HG03575 (cell line): Measurements from ENCODE around the gene ZFP90.

ENCODE experiments used
- ATAC-seq: cut with Tn5 transposase; IDR thresholded peaks from one replicate; pipeline ENCODE4 v1.9.1; 2021; ENCODE audit not compliant: unreplicated experiment, insufficient number of reproducible peaks, low FRiP score; ENCODE audit errors: extremely low read depth

Gene ZFP90

DNA sequence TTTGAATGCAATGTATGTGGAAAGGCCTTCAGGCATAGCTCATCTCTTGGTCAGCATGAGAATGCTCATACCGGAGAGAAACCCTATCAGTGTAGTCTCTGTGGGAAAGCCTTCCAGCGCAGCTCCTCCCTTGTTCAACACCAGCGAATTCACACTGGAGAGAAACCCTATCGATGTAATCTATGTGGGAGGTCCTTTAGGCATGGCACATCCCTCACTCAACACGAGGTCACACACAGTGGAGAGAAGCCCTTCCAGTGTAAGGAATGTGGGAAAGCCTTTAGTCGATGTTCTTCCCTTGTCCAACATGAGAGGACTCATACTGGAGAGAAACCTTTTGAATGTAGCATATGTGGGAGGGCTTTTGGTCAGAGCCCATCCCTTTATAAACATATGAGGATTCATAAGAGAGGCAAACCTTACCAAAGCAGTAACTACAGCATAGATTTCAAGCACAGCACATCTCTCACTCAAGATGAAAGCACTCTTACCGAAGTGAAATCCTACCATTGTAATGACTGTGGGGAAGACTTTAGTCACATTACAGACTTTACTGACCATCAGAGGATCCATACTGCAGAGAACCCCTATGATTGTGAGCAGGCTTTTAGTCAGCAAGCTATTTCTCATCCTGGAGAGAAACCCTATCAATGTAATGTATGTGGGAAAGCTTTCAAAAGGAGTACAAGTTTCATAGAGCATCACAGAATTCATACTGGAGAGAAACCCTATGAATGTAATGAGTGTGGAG, 24.7 kb downstream of the ZFP90 start:
- no peak for ATAC-seq

DNA sequence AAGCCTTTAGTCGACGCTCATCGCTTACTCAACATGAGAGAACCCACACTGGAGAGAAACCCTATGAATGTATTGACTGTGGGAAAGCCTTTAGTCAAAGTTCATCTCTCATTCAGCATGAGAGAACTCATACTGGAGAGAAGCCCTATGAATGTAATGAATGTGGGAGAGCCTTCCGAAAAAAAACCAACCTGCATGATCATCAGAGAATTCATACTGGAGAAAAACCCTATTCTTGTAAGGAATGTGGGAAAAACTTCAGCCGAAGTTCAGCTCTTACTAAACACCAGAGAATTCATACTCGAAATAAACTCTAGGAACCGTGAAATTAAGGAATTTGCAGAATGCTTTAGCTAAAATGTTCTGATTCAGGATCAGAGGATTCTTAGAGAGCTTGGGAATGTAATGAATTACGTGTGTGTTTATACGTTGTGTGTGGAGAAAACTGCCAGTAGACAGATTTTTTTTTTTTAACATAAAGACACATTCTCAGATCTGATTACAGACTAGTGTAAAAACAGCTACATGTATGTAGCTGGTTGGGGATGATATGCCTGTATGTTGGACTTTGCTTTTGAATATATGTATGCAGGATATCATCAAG, 25.4 kb downstream of the ZFP90 start:
- no peak for ATAC-seq

DNA sequence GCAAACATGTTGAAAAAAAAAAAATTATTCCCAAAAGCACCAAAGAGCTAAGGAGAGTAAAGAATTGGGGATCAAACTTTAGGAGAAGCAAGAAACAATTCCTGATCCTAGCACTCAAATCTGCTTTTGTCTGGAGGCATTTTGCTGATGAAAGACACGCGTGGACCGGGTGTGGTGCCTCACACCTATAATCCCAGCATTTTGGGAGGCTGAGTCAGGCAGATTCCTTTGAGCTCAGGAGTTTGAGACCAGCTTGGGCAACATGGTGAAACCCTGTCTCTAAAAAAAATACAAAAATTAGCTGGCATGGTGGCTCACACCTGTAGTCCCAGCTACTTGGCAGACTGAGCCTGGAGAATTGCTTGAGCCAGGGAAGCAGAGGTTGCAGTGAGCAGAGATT, 35.4 kb downstream of the ZFP90 start:
- ATAC-seq = no peak

DNA sequence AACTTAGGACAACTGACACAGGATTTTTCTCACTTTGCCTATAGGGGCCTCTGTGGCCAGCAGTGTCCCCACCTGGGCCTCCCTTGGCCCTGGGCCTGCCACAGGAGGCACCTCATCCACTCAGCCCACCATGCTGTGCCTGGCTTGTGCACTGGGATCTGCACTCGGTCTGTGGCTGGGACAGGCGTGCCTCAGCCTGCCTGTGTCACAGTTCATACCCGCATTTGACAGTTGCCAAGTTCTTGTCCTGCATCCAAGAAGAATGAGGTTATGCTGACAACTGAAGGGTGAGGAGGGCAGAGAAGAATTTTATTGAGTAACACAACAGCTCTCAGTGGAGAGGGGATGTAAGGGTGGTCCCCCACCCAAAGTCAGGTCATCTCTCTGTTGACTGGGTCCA, 36.0 kb downstream of the ZFP90 start:
- ATAC-seq = no peak

DNA sequence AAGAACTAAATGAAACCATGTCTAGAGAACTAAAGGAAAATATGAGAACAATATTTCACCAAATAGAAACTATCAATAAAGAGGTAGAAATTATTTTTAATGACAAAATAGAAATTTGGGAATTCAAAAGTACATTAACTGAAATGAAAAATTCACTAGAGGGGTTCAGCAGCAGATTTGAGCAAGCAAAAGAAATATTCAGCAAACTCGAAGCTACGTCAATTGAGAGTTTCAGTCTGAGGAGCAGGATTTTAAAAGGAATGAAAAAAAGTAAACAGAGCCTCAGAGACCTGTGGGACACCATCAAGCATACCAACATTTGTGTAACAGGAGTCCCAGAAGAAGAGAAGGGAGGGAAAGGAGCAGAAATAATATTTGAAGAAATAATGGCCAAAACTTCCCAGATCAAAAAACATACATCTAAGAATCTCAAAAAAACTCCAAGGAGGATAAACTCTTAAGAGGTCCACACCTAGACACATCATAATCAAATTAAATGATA, 38.3 kb downstream of the ZFP90 start:
- ATAC-seq = no peak

DNA sequence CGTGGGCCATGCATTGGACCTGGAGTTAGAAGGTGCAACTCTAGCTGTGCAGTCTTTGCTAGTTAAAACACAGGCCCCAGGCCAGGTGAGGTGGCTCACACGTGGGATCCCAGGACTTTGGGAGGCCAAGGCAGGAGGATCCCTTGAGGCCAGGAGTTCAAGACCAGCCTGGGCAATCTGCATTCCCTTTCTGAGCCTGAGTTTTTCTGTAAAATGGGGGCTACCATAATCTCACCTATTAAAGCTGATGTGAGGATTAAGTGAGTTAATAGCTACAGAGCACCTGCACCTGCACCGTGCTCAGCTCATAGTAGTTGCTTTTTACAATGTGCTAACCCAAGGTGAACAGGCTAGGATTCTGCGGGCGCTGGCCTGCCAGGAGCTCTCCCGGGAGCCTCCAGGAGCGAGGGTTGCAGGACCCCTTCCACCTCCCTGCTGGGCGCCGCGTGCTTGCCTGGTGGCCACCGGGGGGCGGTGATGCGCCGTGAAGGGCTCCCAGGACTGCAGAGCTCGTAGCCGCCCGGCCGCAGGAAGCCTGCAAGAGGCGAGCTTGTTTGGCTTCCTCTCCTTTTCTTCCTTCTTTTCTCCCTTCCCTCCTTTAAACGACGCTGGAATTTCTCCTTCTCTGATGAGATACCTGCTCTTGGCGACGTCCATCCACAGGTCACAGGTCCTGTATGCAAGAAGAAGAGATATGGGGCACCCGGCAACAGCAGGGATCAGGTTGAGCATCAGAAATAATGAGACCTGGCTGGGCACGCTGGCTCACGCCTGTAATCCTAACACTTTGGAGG, 51.3 kb downstream of the ZFP90 start:
- no peak for ATAC-seq

DNA sequence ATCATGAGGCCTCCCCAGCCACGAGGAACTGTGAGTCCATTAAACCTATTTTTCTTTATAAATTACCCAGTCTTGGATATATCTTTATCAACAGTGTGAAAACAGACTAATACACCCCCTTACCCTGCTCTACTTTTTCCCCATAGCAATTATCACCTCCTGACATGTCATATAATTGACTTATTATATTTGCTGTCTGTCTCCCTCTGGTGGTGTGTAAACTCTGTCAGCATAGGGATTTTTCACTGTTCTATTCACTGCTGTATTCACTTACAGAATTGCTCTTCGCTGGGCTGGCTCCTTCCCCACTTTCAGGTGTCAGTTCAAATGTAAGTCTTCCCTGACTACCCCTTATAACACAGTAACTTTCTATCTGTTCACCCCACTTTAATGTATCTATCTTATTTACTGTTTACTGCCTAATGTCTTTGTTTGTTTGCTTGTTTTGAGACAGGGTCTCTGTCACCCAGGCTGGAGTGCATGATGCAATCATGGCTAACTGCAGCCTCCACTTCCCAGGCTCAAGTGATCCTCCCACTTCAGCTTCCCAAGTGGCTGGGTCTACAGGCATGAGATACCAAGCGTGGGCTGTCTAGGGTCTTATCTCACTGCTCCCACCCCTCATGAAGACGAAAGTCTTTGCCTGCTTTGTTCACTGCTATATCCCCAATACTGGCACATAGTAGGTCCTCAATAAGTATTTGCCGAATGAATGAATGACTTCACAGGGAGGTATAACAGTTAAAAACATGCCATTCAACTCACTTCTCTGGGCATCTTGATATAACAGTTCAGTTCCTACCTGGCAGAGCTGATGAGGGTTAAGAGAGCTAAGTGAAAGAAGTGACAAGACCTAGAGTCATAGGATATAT, 53.6 kb downstream of the ZFP90 start:
- ATAC-seq = no peak

DNA sequence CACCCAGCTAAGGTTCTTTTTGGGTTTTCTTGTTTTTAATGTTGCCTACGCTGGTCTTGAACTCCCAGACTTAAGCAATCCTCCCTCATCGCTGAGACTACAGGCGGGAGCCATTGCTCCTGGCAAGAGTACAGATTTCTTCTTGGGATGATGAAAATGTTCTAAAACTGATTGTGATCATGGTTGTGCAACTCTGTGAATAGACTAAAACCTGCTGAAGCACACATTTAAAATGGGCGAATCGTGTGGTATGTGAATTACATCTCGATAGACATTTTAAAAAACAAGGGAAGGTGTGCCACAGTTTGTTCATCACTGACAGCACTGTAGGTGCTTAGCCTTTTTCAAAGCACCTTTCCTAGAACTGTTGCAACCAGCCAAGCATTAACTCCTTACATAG, 57.2 kb downstream of the ZFP90 start:
- no peak for ATAC-seq

DNA sequence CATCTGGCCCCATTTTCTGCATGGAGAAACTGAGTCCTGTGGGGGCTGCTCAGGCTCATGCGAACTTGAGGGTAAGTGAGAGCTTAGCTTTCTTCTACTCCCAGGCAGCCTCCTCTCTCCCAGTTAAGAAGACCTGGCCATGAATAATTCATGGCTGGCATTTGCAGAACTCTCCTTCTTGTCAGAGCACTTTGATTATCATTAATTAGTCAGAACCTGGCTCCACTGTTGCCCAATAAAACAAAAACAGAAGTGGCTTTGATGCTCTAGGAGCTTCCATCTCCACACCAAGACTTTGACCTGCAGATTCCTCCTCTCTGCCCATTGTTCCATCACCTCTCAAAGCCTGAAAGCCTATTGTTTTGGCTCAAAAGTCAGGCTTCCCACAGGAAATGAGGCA, 60.5 kb downstream of the ZFP90 start:
- ATAC-seq = no peak

DNA sequence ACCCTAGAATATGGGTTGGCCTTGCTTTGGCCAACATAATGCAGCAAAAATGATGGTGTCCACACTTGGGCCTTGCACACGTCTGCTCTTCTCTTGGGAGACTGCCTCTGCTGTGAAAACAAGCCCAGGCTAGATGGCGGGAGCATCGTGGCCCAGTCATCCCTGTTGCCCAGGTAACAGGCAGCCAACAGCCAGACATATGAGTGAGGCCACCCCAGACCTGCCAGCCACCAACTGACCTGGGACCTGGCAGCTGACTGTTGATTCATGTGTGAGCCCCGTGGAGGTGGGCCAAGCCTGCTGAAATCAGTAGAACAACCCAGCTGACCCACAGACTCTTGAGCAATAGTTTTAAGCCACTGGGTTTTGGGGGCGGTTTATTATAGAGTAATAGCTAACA, 66.7 kb downstream of the ZFP90 start:
- ATAC-seq = no peak

DNA sequence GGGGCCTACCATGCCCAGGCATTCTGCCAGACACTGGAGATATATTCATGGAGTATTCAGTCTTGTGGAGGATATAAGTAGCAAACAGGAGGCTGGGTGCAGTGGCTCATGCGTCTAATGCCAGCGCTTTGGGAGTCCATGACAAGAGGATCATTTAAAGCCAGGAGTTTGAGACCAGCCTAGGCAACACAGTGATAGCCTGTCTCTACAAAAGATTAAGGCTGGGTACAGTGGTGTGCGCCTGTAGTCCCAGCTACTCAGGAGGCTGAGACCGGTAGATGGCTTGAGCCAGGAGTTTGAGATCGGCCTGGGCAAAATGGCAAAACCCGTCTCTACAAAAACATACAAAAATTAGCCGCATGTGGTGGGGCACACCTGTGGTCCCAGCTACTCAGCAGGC, 68.4 kb downstream of the ZFP90 start:
- ATAC-seq = no peak

DNA sequence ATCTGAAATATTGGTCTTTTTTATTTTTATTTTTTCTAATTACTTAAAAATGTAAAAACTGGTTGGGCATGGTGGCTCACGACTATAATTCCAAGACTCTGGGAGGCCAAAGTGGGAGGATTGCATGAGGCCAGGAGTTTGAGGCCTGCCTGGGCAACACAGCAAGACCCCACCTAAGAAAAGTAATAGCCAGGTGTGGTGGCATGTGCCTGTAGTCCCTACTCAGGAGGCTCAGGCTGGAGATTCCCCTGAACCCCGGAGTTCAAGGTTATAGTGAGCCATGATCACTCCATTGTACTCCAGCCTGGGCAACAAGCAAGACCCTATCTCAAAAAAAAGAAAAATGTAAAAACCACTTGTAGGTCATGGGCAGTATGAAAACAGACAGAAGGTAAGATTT, 69.2 kb downstream of the ZFP90 start:
- no peak for ATAC-seq

DNA sequence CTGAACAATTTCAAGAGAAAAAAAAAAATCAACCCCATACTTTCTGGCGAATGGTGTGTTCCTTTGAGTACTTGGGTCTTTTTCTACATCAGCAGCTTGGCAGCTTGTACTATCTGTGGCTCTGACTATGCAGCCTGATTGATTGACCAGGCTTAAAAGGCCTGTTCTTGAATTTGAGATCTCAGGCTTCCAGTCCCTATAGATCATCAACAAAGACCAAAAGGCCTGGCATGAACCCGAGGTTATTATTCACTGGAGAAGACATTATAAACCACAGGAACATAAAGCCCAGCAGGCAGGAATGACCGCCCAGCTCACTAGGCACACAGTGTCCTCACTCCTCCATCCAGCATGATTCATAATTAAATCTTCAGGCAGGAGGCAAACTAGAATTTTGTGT, 73.9 kb downstream of the ZFP90 start:
- no peak for ATAC-seq

DNA sequence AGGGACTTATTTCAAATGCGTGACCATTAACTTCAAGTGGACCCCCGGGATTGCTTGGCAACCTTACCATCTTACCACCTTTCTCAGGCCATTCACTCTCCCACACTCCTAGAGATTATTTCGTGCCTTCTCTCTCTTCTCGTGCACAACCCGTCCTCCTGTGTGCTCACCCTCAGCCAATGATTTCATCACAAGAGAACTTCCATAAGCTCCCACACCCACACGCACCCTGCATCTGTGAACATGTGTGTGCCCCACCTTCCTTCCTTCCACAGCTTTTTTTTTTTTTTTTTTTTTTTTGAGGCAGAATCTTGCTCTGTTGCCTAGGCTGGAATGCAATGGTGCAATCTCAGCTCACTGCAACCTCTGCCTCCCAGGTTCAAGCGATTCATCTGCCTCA, 78.6 kb downstream of the ZFP90 start:
- ATAC-seq = no peak
